Activated effector memory CD4-positive, alpha-beta T cell treated with anti-CD3 and anti-CD28 coated beads, Interleukin-2, amount 50 U/mL, for 16 hours (primary cell): ENCODE results near the gene C1QTNF6.

Experiments used
- DNase-seq: peaks from one replicate; pipeline ENCODE4 v3.0.0-alpha.2; 2020

The C1QTNF6 gene

GRCh38 chr22:37206841-37207821, 19.1 kb upstream of the C1QTNF6 start:
- peak; percentile 54 for DNase-seq

GRCh38 chr22:37206118-37206840, 18.2 kb upstream of the C1QTNF6 start:
- peak; percentile 45 for DNase-seq

GRCh38 chr22:37205046-37205445, 17.0 kb upstream of the C1QTNF6 start:
- peak; percentile 58 for DNase-seq

GRCh38 chr22:37204045-37204655, 16.1 kb upstream of the C1QTNF6 start:
- DNase-seq: peak; percentile 30

DNA sequence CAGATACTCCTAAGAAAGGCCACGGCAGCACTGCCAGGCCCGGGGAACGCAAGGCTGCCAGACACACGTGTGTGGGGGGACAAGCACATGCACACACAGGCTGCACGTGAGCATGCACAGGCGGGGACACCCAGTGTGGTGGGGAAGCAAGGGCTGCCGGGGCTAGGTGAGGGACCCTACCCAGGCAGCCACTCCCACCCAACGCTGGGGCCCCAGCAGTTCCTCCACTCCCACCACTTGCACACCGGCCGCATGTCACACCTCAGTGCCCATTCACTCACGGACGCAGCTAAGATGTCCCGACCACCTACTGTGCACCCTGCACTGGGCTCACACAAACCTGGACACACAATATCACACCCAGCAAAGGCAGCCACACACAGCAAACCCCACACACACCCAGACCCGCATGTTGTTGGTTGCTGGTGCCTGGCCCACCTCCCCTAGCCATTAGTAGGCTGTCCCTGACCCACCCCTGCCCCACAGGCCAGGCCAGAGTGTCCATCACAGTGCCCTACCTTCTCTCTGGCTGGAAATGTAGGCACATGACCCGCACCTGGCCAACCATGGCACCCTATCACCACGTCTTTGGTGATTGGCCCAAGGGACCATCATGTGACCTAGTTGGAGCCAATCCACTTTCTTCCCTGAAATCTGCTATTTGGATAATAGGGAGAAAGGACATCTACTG, 15.5 kb upstream of the C1QTNF6 start:
- peak; percentile 55 for DNase-seq

DNA sequence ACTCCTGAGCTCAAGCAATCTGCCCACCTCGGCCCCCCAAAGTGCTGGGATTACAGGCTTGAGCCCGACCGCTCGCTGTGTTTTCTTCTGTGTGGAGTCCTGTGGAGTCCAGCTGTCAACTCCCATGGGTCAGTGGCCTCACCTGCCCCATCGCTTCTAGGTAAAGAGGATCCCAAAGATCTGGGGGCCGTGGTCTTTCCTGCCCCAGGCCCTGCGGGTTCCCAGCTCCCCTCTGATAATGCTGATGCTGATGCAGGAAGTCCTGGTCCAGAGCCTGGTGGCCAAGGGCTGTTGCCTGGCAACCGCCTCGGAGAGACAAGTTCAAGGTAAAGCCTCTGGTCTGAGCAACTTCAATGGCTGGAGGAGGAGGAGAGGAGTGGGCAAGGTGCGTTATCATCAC, 14.7 kb upstream of the C1QTNF6 start:
- peak; percentile 39 for DNase-seq

GRCh38 chr22:37202001-37202555, 14.0 kb upstream of the C1QTNF6 start:
- no peak for DNase-seq

- DNase-seq: peak; percentile 48
These were observed 13.4 kb upstream of the C1QTNF6 start for GRCh38 chr22:37201443-37201820.

DNA sequence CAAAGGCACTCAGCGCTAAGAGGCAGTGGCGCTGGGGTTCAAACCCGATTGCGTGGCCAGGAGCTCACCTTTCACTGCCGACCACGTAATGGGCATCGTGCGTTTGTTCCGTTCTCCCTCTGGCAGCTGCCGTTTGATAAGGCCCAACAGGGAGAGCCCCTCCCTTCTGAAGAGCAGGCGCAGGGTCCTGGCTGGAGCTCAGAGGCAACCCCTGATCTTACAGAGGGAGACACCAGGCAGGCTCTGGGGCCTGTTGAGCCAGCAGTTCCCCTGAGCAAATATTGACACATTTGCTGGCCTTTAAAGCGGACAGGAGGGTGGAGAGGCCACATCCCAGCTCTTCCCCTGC, 11.7 kb upstream of the C1QTNF6 start:
- no peak for DNase-seq

DNA sequence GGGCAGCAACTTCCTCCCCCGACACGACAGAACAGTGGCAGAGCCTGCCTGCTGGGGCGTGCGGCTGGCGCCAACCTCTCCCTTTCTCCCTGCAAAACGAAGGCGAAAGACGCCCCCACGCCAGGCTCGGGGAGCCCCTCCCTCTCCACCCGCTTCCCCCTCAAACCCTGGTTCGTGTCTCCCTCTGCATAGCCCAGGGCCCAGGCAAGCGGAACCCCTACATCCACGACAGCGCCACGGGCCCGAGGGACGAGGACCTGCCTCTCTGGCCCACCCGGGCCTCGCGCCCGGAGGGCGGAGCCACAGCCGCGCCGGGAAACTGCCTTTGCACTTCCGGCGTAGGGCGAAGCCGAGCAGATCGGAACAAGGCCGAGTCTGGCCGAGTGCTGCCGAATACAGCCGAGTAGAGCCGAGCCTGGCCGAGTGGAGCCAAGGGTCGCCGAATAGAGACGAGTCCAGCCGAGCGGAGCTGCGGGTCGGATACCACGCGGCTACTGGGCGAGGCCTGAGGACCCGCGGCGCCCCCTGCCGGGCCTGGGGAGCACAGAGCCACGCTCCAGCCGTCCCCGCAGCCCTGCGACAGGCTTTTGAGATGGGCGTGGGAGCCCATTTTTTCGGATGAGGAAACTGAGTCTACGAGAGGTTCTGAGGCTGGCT, 11.2 kb upstream of the C1QTNF6 start:
- peak; percentile 100 for DNase-seq

GRCh38 chr22:37198258-37199102, 10.4 kb upstream of the C1QTNF6 start:
- peak; percentile 97 for DNase-seq

DNA sequence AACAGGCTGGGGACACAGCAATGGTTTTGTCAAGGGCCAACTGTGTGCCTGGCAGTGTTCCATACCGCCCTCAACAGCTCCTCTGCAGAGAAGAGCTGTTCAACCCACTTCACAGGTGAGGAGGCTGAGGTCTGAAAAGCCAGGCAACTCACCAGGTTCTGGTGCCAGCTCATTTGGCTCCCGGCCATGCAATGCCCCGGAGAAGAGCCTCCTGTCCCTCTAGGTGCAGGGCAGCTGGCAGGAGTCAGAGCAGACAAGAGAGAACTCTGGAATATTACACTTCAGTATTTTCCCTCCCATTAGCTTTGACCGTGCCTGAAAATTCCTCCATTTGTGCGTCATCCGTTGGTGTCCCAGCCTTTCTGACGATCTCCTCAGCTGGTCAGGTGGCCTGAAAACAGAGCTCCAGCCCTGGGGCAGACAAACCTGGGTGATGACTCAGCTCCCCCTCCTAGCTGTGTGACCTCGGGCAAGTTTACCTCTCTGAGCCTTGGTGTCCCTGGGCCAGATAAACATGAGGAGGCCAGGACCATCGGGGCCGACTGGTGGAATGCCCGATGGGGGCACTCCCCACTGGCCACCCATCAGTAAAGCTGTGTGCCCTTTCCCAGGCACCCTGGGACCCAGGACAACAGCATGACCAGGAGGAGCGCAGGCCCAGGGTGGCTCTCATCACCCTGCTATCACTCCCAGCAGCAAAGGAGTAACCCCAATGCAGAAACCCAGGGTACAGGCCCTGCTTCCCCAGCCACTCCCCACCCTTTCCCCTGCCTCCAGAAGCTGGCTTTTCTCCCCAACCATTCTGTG, 9.6 kb upstream of the C1QTNF6 start:
- DNase-seq: peak; percentile 63

- DNase-seq: peak; percentile 58
These were observed 8.7 kb upstream of the C1QTNF6 start for GRCh38 chr22:37196539-37197450.

DNA sequence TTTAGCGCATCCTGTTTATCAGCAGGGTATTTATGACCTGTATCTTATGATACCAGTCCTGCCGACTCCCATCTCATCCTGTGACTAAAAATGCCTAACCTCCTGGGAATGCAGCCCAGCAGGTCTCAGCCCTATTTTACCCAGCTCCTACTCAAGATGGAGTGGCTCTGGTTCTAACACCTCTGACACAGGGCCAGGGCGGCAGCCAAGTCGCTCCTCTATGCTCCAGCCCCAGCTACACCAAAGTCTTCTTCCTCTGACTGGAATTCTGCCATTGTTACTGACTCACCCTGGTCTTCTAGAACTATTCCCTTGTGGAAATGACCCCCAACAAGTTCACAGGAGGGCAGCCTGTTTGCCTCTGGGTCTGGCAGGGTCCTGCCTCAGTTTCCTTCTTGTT, 7.9 kb upstream of the C1QTNF6 start:
- peak; percentile 50 for DNase-seq

GRCh38 chr22:37194750-37195149, 6.7 kb upstream of the C1QTNF6 start:
- DNase-seq: no peak

DNA sequence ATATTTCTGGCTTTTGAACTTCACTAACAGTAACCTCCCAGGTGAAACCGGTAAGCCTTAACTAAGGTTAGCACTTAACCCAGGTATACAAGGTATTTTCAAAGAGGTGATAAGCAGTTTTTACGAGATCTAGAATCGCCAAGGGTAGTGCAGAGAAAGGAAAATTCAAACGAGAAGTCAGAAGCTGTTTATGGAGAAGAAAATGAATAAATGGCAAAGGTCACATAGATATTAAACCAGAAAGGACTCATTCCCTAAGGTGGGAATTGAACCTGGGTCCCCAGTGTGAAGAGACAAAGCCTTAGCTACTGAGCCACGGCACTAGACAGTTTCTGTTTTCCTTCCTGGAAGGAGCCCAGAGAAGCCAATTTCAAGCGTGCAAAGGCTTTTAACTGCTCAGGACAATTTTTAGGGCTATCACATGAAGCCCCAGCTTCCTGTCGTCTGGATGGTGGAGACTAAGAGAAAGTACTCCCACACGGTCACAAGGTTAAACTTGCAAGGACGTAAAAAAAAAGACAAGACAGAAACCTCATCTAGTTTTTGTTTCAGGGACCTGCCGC, 5.7 kb upstream of the C1QTNF6 start:
- DNase-seq: peak; percentile 65

- DNase-seq: no peak
These were observed 4.7 kb upstream of the C1QTNF6 start for GRCh38 chr22:37192741-37193140.

- DNase-seq: no peak
These were observed 4.2 kb upstream of the C1QTNF6 start for GRCh38 chr22:37192204-37192603.

DNA sequence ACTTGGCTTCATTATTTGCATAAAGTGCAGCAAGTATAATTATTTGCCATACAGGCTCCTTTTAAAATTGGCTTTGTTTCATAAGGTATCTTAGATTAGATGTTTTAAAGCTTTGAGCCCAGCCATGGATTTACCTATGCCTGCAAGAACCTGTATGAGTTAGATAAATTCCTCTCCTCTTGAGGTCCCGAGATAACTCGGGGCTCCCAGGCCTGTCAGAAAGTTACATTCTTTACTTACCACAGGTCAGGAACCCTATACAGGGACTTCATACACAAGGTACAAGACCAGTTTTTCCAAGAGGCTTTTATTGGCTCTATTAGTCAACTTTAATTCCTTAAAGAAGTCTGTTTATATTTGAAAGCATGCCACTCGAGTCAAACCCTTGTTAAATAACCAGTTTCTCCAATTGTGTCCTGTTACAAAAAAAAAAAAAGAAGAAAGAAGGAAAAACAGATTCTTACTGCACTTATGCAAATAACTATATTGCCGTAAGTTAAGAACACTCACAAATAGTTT, 2.3 kb upstream of the C1QTNF6 start:
- DNase-seq: no peak
